Measurements from ENCODE around the gene BOLA1. TPM values are rescaled to one million over a fixed set of nuclear protein-coding genes. Genes with fewer than 3 reads are reported as not detected.

The BOLA1 gene
- total and polyA plus RNA-seq, 2 experiments from 2014 or later: 18.4 to 26.2 TPM

GRCh38 chr1:149896575-149896974 is 2.8 kb upstream of the BOLA1 start:
- Mint-ChIP-seq H3K4me1 (peaks cover 13% of the 10 kb centered on the region; the same call in 2 of the 3 replicates), H3K4me3 (no peak overlapping the region), H3K36me3 (ENCODE audit: low read depth) (no peaks in the 10 kb centered on the region), H3K27ac (no peak overlapping the region), H3K9me3 (no peaks in the 10 kb centered on the region), H3K27me3 (ENCODE audit: insufficient read depth, low read depth, poor library complexity) (peaks cover 16% of the 10 kb centered on the region)
- TF ChIP-seq CTCF (conservative IDR thresholded peaks at IDR 0.05; ENCODE audit: low read depth in 2 of 2) (no peak), POLR2AphosphoS5 (IDR thresholded peaks at IDR 0.05; ENCODE audit: low read depth) (no peak), ZNF331 (CRISPR knock-in tag; IDR thresholded peaks at IDR 0.05; ENCODE audit: low read depth) (no peak), ZNF114 (CRISPR knock-in tag; IDR thresholded peaks at IDR 0.05) (no peak), REST (IDR thresholded peaks at IDR 0.05; ENCODE audit: unreplicated experiment) (no peak)
- TF ChIP-seq, protein P1, sequence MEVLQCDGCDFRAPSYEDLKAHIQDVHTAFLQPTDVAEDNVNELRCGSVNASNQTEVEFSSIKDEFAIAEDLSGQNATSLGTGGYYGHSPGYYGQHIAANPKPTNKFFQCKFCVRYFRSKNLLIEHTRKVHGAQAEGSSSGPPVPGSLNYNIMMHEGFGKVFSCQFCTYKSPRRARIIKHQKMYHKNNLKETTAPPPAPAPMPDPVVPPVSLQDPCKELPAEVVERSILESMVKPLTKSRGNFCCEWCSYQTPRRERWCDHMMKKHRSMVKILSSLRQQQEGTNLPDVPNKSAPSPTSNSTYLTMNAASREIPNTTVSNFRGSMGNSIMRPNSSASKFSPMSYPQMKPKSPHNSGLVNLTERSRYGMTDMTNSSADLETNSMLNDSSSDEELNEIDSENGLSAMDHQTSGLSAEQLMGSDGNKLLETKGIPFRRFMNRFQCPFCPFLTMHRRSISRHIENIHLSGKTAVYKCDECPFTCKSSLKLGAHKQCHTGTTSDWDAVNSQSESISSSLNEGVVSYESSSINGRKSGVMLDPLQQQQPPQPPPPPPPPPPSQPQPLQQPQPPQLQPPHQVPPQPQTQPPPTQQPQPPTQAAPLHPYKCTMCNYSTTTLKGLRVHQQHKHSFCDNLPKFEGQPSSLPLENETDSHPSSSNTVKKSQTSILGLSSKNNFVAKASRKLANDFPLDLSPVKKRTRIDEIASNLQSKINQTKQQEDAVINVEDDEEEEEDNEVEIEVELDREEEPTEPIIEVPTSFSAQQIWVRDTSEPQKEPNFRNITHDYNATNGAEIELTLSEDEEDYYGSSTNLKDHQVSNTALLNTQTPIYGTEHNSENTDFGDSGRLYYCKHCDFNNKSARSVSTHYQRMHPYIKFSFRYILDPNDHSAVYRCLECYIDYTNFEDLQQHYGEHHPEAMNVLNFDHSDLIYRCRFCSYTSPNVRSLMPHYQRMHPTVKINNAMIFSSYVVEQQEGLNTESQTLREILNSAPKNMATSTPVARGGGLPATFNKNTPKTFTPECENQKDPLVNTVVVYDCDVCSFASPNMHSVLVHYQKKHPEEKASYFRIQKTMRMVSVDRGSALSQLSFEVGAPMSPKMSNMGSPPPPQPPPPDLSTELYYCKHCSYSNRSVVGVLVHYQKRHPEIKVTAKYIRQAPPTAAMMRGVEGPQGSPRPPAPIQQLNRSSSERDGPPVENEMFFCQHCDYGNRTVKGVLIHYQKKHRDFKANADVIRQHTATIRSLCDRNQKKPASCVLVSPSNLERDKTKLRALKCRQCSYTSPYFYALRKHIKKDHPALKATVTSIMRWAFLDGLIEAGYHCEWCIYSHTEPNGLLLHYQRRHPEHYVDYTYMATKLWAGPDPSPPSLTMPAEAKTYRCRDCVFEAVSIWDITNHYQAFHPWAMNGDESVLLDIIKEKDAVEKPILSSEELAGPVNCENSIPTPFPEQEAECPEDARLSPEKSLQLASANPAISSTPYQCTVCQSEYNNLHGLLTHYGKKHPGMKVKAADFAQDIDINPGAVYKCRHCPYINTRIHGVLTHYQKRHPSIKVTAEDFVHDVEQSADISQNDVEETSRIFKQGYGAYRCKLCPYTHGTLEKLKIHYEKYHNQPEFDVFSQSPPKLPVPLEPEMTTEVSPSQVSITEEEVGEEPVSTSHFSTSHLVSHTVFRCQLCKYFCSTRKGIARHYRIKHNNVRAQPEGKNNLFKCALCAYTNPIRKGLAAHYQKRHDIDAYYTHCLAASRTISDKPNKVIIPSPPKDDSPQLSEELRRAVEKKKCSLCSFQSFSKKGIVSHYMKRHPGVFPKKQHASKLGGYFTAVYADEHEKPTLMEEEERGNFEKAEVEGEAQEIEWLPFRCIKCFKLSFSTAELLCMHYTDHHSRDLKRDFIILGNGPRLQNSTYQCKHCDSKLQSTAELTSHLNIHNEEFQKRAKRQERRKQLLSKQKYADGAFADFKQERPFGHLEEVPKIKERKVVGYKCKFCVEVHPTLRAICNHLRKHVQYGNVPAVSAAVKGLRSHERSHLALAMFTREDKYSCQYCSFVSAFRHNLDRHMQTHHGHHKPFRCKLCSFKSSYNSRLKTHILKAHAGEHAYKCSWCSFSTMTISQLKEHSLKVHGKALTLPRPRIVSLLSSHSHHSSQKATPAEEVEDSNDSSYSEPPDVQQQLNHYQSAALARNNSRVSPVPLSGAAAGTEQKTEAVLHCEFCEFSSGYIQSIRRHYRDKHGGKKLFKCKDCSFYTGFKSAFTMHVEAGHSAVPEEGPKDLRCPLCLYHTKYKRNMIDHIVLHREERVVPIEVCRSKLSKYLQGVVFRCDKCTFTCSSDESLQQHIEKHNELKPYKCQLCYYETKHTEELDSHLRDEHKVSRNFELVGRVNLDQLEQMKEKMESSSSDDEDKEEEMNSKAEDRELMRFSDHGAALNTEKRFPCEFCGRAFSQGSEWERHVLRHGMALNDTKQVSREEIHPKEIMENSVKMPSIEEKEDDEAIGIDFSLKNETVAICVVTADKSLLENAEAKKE (CRISPR knock-in tag; IDR thresholded peaks at IDR 0.05): no peak
- Histone ChIP-seq H2AFZ (no peak overlapping the region), H3K4me2 (no peak overlapping the region), H3F3A (replicated peaks; ENCODE audit: low read depth) (peaks cover 4% of the 10 kb centered on the region; the same call in 1 of the 2 replicates), H3K27me3 (ENCODE audit: insufficient read depth) (no peaks in the 10 kb centered on the region), H3K4me1 (ENCODE audit: insufficient read depth) (peaks cover 4% of the 10 kb centered on the region; the same call in 1 of the 2 replicates), H4K20me1 (replicated peaks; ENCODE audit: insufficient read depth) (no peaks in the 10 kb centered on the region), H3K36me3 (ENCODE audit: insufficient read depth) (no peaks in the 10 kb centered on the region), H3K27ac (ENCODE audit: low read depth) (no peak overlapping the region), H3K9me2 (ENCODE audit: insufficient read depth) (peaks cover 4% of the 10 kb centered on the region; the same call in 1 of the 2 replicates), H3K4me3 (no peak overlapping the region), H3K79me2 (replicated peaks; ENCODE audit: insufficient read depth) (no peaks in the 10 kb centered on the region)
- ATAC-seq: no peak
- DNase-seq (ENCODE audit: low spot score): no peak
